Mesenchymal stem cell (in vitro differentiated cells and primary cell): ENCODE measurements around the gene GHDC.
"Not testable (repeated sequence)": the region's sequence is repeated elsewhere in the genome, so short reads cannot be mapped to it uniquely, and the experiment has no call there.

ENCODE experiments used
- DNase-seq: peaks from one replicate; pipeline ENCODE4 v3.0.0-alpha.2; 2013
- H2AFZ ChIP-seq: one replicate; pipeline ENCODE4 v1.6.1; 2013; ENCODE audit warnings: low read depth, mild to moderate bottlenecking, control low read depth, inconsistent platforms, low read length, moderate library complexity
- H2AK5ac ChIP-seq: 2 replicates; pipeline ENCODE4 v1.6.1; 2013; ENCODE audit warnings: low read length, moderate library complexity, mild to moderate bottlenecking, inconsistent platforms; ENCODE audit not compliant: severe bottlenecking
- H2BK120ac ChIP-seq: one replicate; pipeline ENCODE4 v1.6.1; 2013; ENCODE audit warnings: low read depth, mild to moderate bottlenecking, inconsistent platforms, low read length, moderate library complexity
- H2BK12ac ChIP-seq, 2 experiments: one replicate each; pipeline ENCODE4 v1.6.1; 2013; ENCODE audit warnings: inconsistent platforms in 2 of 2, low read length in 2 of 2, mild to moderate bottlenecking in 2 of 2, moderate library complexity in 2 of 2, control low read depth in 1 of 2
- H2BK15ac ChIP-seq: one replicate; pipeline ENCODE4 v1.6.1; 2013; ENCODE audit warnings: mild to moderate bottlenecking, low read depth, inconsistent platforms; ENCODE audit not compliant: poor library complexity, severe bottlenecking
- H2BK5ac ChIP-seq: 2 replicates; pipeline ENCODE4 v1.6.1; 2013; ENCODE audit warnings: low read depth, mild to moderate bottlenecking, low read length, control low read depth, inconsistent platforms; ENCODE audit not compliant: poor library complexity, severe bottlenecking
- H3K14ac ChIP-seq, 2 experiments: one replicate each; pipeline ENCODE4 v1.6.1; 2013; ENCODE audit warnings: inconsistent platforms in 2 of 2, low read length in 2 of 2, control low read depth in 1 of 2, mild to moderate bottlenecking in 1 of 2, moderate library complexity in 1 of 2
- H3K18ac ChIP-seq, 2 experiments: one replicate each; pipeline ENCODE4 v1.6.1; 2013; ENCODE audit warnings: inconsistent platforms in 2 of 2, low read length in 2 of 2, control low read depth in 1 of 2, low read depth in 1 of 2, mild to moderate bottlenecking in 1 of 2
- H3K23ac ChIP-seq, 2 experiments: one replicate each; pipeline ENCODE4 v1.6.1; 2013; ENCODE audit warnings: inconsistent platforms in 2 of 2, low read length in 2 of 2, mild to moderate bottlenecking in 2 of 2, moderate library complexity in 2 of 2, control low read depth in 1 of 2
- H3K27ac ChIP-seq: 2 replicates; pipeline ENCODE4 v1.5.1; 2013; ENCODE audit warnings: mild to moderate bottlenecking, moderate library complexity, low read length, control low read depth, inconsistent platforms; ENCODE audit not compliant: poor library complexity, severe bottlenecking
- H3K27me3 ChIP-seq, 2 experiments: 2 replicates each; pipeline versions ENCODE4 v1.6.1 to v1.7.0; 2013; ENCODE audit warnings: low read length in 2 of 2, mild to moderate bottlenecking in 2 of 2, moderate library complexity in 2 of 2, control low read depth in 1 of 2, inconsistent platforms in 1 of 2; ENCODE audit not compliant: control insufficient read depth in 1 of 2, insufficient read depth in 1 of 2
- H3K36me3 ChIP-seq, 2 experiments: 2 replicates each; pipeline versions ENCODE4 v1.6.1 to v1.7.0; 2013; ENCODE audit warnings: low read length in 2 of 2, control low read depth in 1 of 2, inconsistent platforms in 1 of 2, low read depth in 1 of 2, mild to moderate bottlenecking in 1 of 2; ENCODE audit not compliant: insufficient read depth in 2 of 2, control insufficient read depth in 1 of 2
- H3K4ac ChIP-seq, 2 experiments: one replicate each; pipeline ENCODE4 v1.6.1; 2013; ENCODE audit warnings: inconsistent platforms in 2 of 2, low read length in 2 of 2, mild to moderate bottlenecking in 2 of 2, moderate library complexity in 2 of 2, control low read depth in 1 of 2, low read depth in 1 of 2
- H3K4me1 ChIP-seq: 2 replicates; pipeline ENCODE4 v1.6.1; 2013; ENCODE audit warnings: low read depth, low read length, control low read depth; ENCODE audit not compliant: control insufficient read depth, insufficient read depth
- H3K4me2 ChIP-seq: 2 replicates; pipeline ENCODE4 v1.6.1; 2013; ENCODE audit warnings: low read length, mild to moderate bottlenecking, inconsistent platforms; ENCODE audit not compliant: poor library complexity, severe bottlenecking
- H3K4me3 ChIP-seq, 2 experiments: 2 replicates each; pipeline versions ENCODE4 v1.5.1 to v1.7.0; 2013; ENCODE audit warnings: low read length in 2 of 2, mild to moderate bottlenecking in 2 of 2, control low read depth in 1 of 2, low read depth in 1 of 2; ENCODE audit not compliant: insufficient read depth in 1 of 2
- H3K79me1 ChIP-seq: replicated peaks from 2 replicates; pipeline ENCODE4 v1.6.1; 2013; ENCODE audit warnings: mild to moderate bottlenecking, control low read depth, low read length, inconsistent platforms; ENCODE audit not compliant: poor library complexity, severe bottlenecking
- H3K9ac ChIP-seq: 2 replicates; pipeline ENCODE4 v1.7.0; 2013; ENCODE audit warnings: mild to moderate bottlenecking, low read length, moderate library complexity
- H3K9me3 ChIP-seq: 2 replicates; pipeline ENCODE4 v1.7.0; 2013; ENCODE audit warnings: mild to moderate bottlenecking, low read length; ENCODE audit not compliant: control insufficient read depth
- H4K8ac ChIP-seq: one replicate; pipeline ENCODE4 v1.6.1; 2013; ENCODE audit warnings: inconsistent platforms, mild to moderate bottlenecking, low read length, moderate library complexity
- H4K91ac ChIP-seq: one replicate; pipeline ENCODE4 v1.6.1; 2013; ENCODE audit warnings: mild to moderate bottlenecking, low read length, inconsistent platforms
- WGBS: methylation state at CpG from one replicate; pipeline ENCODE4 v1.1.7; 2013; ENCODE audit warnings: mixed read lengths; 5-methylcytosine and 5-hydroxymethylcytosine counted together

Gene GHDC

GRCh38 chr17:42155614-42156045 lies 38.7 kb downstream of the GHDC start:
- Histone ChIP-seq H3K9me3 (no peaks in the 10 kb centered on the region), H3K9ac (peak overlapping the region; percentile 100), H4K8ac (peak overlapping the region; percentile 62), H3K4me3 (peak overlapping the region; percentile 31 to 100), H3K4ac (peak overlapping the region in 1 of 2 experiments; percentile 60), H2BK12ac (no peak overlapping the region), H2BK120ac (no peak overlapping the region), H2BK15ac (no peak overlapping the region), H3K27me3 (no peaks in the 10 kb centered on the region), H3K27ac (no peak overlapping the region), H3K23ac (peak overlapping the region in 1 of 2 experiments; percentile 80), H3K18ac (peak overlapping the region in 1 of 2 experiments; percentile 29), H3K36me3 (peaks cover 4 to 7% of the 10 kb centered on the region in 2 experiments), H3K14ac (no peak overlapping the region), H2AFZ (peak overlapping the region; percentile 32), H3K79me1 (peaks cover 1% of the 10 kb centered on the region), H4K91ac (no peak overlapping the region), H2BK5ac (no peak overlapping the region), H2AK5ac (no peak overlapping the region), H3K4me1 (peaks cover 18% of the 10 kb centered on the region), H3K4me2 (peak overlapping the region; percentile 40)
- DNase-seq = peak; percentile 53
- 19% methylated on average over 17 of the region's 17 CpGs for WGBS

- H2AK5ac ChIP-seq = no peak overlapping the region
- H4K8ac ChIP-seq = peak overlapping the region; percentile 94
- H3K9me3 ChIP-seq = no peaks in the 10 kb centered on the region
- no peak overlapping the region for H2BK15ac ChIP-seq
- H2BK12ac ChIP-seq = peak overlapping the region in 1 of 2 experiments; percentile 12
- H4K91ac ChIP-seq = peak overlapping the region; percentile 84
- peak overlapping the region; percentile 79 for H3K4me2 ChIP-seq
- peak overlapping the region; percentile 52 to 86 for H3K4ac ChIP-seq
- no peak overlapping the region for H2BK5ac ChIP-seq
- peak overlapping the region; percentile 100 for H3K9ac ChIP-seq
- H3K4me1 ChIP-seq = peaks cover 18% of the 10 kb centered on the region
- no peak overlapping the region for H2AFZ ChIP-seq
- H3K14ac ChIP-seq = peak overlapping the region in 1 of 2 experiments; percentile 83
- WGBS = 10% methylated on average over 8 of the region's 15 CpGs
- peak overlapping the region; percentile 24 for H3K27ac ChIP-seq
- H3K27me3 ChIP-seq = no peaks in the 10 kb centered on the region
- H3K36me3 ChIP-seq = peaks cover 9 to 13% of the 10 kb centered on the region in 2 experiments
- peaks cover 2% of the 10 kb centered on the region for H3K79me1 ChIP-seq
- H3K4me3 ChIP-seq = peak overlapping the region; percentile 93 to 100
- peak; percentile 69 for DNase-seq
- H3K18ac ChIP-seq = peak overlapping the region; percentile 79 to 94
- no peak overlapping the region for H3K23ac ChIP-seq
- no peak overlapping the region for H2BK120ac ChIP-seq
These were observed 40.2 kb downstream of the GHDC start for GRCh38 chr17:42153919-42154742.

DNA sequence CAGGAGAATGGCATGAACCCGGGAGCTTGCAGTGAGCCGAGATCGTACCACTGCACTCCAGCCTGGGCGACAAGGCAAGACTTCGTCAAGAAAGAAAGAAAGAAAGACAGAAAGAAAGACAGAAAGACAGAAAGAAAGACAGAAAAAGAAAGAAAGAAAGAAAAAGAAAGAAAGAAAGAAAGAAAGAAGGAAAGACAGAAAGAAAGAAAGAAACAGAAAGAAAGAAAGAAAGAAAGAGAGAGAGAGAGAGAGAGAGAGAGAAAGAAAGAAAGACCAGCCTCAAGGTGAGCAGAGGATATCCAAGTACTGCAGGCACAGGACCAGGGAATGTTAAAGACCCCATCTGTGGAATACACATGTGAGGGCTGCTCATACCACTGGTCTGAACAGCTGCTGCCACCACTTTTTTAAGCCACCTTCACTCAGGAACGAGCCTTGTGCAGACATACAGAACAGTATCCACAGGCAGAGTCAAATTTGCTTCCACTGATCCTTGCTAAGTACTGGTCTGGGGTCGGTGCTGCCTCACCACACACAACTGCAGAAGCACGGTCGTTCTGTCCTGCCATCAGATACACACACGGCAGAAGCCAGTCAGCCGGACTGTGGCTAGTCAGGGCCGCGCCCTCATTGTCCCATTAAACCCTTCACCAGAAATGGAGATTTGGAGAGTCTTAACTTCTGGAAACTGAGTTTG lies 47.2 kb downstream of the GHDC start:
- Histone ChIP-seq H3K23ac (no peak overlapping the region), H3K27ac (no peak overlapping the region), H2AK5ac (no peak overlapping the region), H3K9ac (no peak overlapping the region), H3K14ac (no peak overlapping the region), H3K4me2 (no peak overlapping the region), H2BK12ac (no peak overlapping the region), H3K79me1 (peaks cover 12% of the 10 kb centered on the region), H4K8ac (no peak overlapping the region), H3K4me3 (no peak overlapping the region), H2AFZ (no peak overlapping the region), H2BK15ac (no peak overlapping the region), H2BK5ac (no peak overlapping the region), H3K27me3 (no peaks in the 10 kb centered on the region), H4K91ac (no peak overlapping the region), H3K18ac (no peak overlapping the region), H3K4ac (no peak overlapping the region), H3K36me3 (peaks cover 33 to 39% of the 10 kb centered on the region in 2 experiments), H3K4me1 (peaks cover 11% of the 10 kb centered on the region), H2BK120ac (no peak overlapping the region), H3K9me3 (no peaks in the 10 kb centered on the region)
- 92% methylated on average over 11 of the region's 13 CpGs for WGBS
- DNase-seq = no peak

GRCh38 chr17:42143138-42143537 lies 51.2 kb downstream of the GHDC start:
- H3K27me3 ChIP-seq, DNase-seq, H3K4me2 ChIP-seq, H3K18ac ChIP-seq, H3K23ac ChIP-seq, H4K91ac ChIP-seq, H2AFZ ChIP-seq, H4K8ac ChIP-seq, H2BK12ac ChIP-seq, H2BK15ac ChIP-seq, H2BK120ac ChIP-seq, H2BK5ac ChIP-seq, H3K9me3 ChIP-seq, H3K14ac ChIP-seq, H3K9ac ChIP-seq, H2AK5ac ChIP-seq, H3K4ac ChIP-seq: not testable (repeated sequence)
- Histone ChIP-seq H3K4me1 (peaks cover 33% of the 10 kb centered on the region), H3K36me3 (peaks cover 31 to 38% of the 10 kb centered on the region in 2 experiments), H3K27ac (peak overlapping the region; percentile 4), H3K79me1 (peaks cover 12% of the 10 kb centered on the region), H3K4me3 (peak overlapping the region in 1 of 2 experiments; percentile 25)
- 93% methylated on average over 4 of the region's 4 CpGs for WGBS
